Tibial nerve (tissue), 3 donors: ENCODE measurements around the gene ITPK1.

Source experiments
- POLR2A ChIP-seq, 2 donors: fragments of 450-650 bp; IDR thresholded peaks; one replicate each; pipeline ENCODE4 v1.6.1; 2017; ENCODE audit warnings: antibody characterized with exemption in 2 of 2, mild to moderate bottlenecking in 2 of 2, moderate library complexity in 2 of 2
- TF ChIP-seq, protein P1 (sequence below), 5 experiments: fragments of 200-600 bp in 3 of 5; fragments of 450-650 bp in 2 of 5; sonication (generic) in 3 of 5; IDR thresholded peaks; one replicate each; pipeline ENCODE4 v1.5.1; 2016 to 2019; ENCODE audit warnings: antibody characterized with exemption in 5 of 5, mild to moderate bottlenecking in 3 of 5, moderate library complexity in 2 of 5

DNA sequence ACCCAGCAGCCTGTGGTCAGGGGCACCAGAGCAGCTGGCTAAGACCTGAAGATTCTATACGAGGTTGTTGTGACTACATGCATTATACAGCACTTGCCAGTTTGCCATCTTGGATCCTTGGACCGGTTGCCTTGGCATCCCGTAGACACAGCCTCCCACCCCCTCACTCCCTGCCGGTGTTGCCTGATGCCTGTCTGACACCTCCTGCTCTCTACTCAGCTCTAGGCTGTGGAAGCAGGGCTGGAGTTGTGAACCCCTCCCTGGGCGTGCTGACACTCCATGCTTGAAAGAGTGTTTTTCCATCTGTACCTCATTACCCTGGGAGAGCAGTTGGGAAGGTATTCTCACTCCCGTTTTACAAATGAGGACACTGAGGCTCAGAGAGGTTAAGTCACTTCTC, 190.3 kb downstream of the ITPK1 start:
- TF ChIP-seq, protein P1, sequence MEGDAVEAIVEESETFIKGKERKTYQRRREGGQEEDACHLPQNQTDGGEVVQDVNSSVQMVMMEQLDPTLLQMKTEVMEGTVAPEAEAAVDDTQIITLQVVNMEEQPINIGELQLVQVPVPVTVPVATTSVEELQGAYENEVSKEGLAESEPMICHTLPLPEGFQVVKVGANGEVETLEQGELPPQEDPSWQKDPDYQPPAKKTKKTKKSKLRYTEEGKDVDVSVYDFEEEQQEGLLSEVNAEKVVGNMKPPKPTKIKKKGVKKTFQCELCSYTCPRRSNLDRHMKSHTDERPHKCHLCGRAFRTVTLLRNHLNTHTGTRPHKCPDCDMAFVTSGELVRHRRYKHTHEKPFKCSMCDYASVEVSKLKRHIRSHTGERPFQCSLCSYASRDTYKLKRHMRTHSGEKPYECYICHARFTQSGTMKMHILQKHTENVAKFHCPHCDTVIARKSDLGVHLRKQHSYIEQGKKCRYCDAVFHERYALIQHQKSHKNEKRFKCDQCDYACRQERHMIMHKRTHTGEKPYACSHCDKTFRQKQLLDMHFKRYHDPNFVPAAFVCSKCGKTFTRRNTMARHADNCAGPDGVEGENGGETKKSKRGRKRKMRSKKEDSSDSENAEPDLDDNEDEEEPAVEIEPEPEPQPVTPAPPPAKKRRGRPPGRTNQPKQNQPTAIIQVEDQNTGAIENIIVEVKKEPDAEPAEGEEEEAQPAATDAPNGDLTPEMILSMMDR (IDR thresholded peaks at IDR 0.05), result no peak
- TF ChIP-seq POLR2A (IDR thresholded peaks at IDR 0.05), result no peak
